HepG2 (cell line): Measurements from ENCODE around the gene MRPS18C. TPM values are rescaled to one million over a fixed set of nuclear protein-coding genes. Genes with fewer than 3 reads are reported as not detected.

Experiments used
- ATAC-seq: fragments of 200-7000 bp; cut with Tn5 transposase; 3 replicates; pipeline ENCODE4 v1.9.1; 2020; ENCODE audit warnings: mild to moderate bottlenecking, moderate library complexity
- BruUV-seq: library from RNA; stranded (reverse); fragments of 400-500 nt; replicated peaks from 2 replicates; lab custom pipeline; 2021; lab: Mats Ljungman, UMichigan
- CTCF ChIA-PET: fragments of 300-600 bp; formaldehyde crosslinking; extraction: SDS; loops from one replicate; lab custom pipeline; 2021; ENCODE audit warnings: low total read pairs, inconsistent platforms, low intra/inter-chr PET ratio; lab: Yijun Ruan, JAX
- POLR2A ChIA-PET: fragments of 350-600 bp; sonication (Branson Sonifier 250); formaldehyde crosslinking; loops from one replicate; lab custom pipeline; 2020; ENCODE audit warnings: antibody characterized with exemption, inconsistent platforms; lab: Yijun Ruan, JAX
- DNase-seq: peaks from one replicate; pipeline ENCODE4 v3.0.0-alpha.2; 2015; ENCODE audit warnings: low spot score
- FAIRE-seq: peaks from 3 replicates; lab custom pipeline; 2011; peaks lifted over from hg19 to GRCh38; lab: Jason Lieb, UNC
- H2AFZ ChIP-seq: one replicate; pipeline ENCODE4 v1.6.1; 2011; ENCODE audit warnings: low read length, inconsistent platforms
- H3K27ac ChIP-seq: fragments of 300-600 bp; 3 replicates; pipeline ENCODE4 v1.8.0; 2011; ENCODE audit warnings: mixed run types, mild to moderate bottlenecking, mixed read lengths, low read length, inconsistent platforms; ENCODE audit not compliant: insufficient read depth; ENCODE audit errors: extremely low read length
- H3K27me3 ChIP-seq, 2 experiments: fragments of 200-600 bp in 1 of 2; 2 replicates in 1 of 2; 3 replicates in 1 of 2; pipeline versions ENCODE4 v1.6.0 to v1.8.0; 2011; ENCODE audit warnings: low read length in 2 of 2, mild to moderate bottlenecking in 2 of 2, moderate library complexity in 2 of 2, inconsistent platforms in 1 of 2; ENCODE audit not compliant: insufficient read depth in 2 of 2, control insufficient read depth in 1 of 2
- H3K36me3 ChIP-seq, 2 experiments: fragments of 200-600 bp in 1 of 2; replicated peaks in 1 of 2; 2 replicates in 1 of 2; 3 replicates in 1 of 2; pipeline versions ENCODE4 v1.5.1 to v1.8.0; 2011; ENCODE audit warnings: low read length in 2 of 2, inconsistent platforms in 1 of 2; ENCODE audit not compliant: insufficient read depth in 2 of 2, control insufficient read depth in 1 of 2
- H3K4me1 ChIP-seq: 2 replicates; pipeline ENCODE4 v1.5.1; 2012; ENCODE audit warnings: low read length, inconsistent platforms; ENCODE audit not compliant: insufficient read depth
- H3K4me2 ChIP-seq: 2 replicates; pipeline ENCODE4 v1.6.0; 2011; ENCODE audit warnings: low read depth, low read length, inconsistent platforms
- H3K4me3 ChIP-seq, 3 experiments: fragments of 200-600 bp in 1 of 3; sonication (generic), shearing (Covaris generic) in 1 of 3; replicated peaks in 1 of 3; 2 replicates each; pipeline ENCODE4 v1.5.1; 2011 to 2016; ENCODE audit warnings: low read length in 3 of 3, inconsistent platforms in 2 of 3, low read depth in 2 of 3, mild to moderate bottlenecking in 2 of 3, control low read depth in 1 of 3, mixed read lengths in 1 of 3; ENCODE audit not compliant: insufficient read depth in 1 of 3
- H3K79me2 ChIP-seq: one replicate; pipeline ENCODE4 v1.6.1; 2011; ENCODE audit warnings: low read length, inconsistent platforms; ENCODE audit not compliant: insufficient read depth
- H3K9ac ChIP-seq: 2 replicates; pipeline ENCODE4 v1.6.0; 2011; ENCODE audit warnings: mild to moderate bottlenecking, low read depth, low read length, inconsistent platforms; ENCODE audit not compliant: insufficient read depth
- H3K9me3 ChIP-seq: 2 replicates; pipeline ENCODE4 v1.5.1; 2012; ENCODE audit warnings: mild to moderate bottlenecking, low read length
- H4K20me1 ChIP-seq: 2 replicates; pipeline ENCODE4 v1.6.0; 2011; ENCODE audit warnings: inconsistent platforms, mild to moderate bottlenecking, low read length, moderate library complexity; ENCODE audit not compliant: insufficient read depth
- DBP ChIP-seq: sonication (generic); formaldehyde crosslinking; IDR thresholded peaks from 2 replicates; pipeline ENCODE4 v1.4.0; 2020; ENCODE audit warnings: missing genetic modification reagents; ENCODE audit errors: not compliant biosample characterization
- MZF1 ChIP-seq: sonication (generic); formaldehyde crosslinking; IDR thresholded peaks from 2 replicates; pipeline ENCODE4 v1.8.1; 2023; ENCODE audit warnings: mild to moderate bottlenecking, missing genetic modification reagents, borderline replicate concordance
- PTBP1 ChIP-seq: fragments of 200-400 bp; formaldehyde crosslinking; IDR thresholded peaks from 2 replicates; pipeline ENCODE4 v1.6.1; 2018; ENCODE audit warnings: low read length, low read depth; ENCODE audit not compliant: poor library complexity, severe bottlenecking
- ZBED4 ChIP-seq: sonication (generic); formaldehyde crosslinking; IDR thresholded peaks from 2 replicates; pipeline ENCODE4 v1.4.0; 2020; ENCODE audit warnings: missing genetic modification reagents, borderline replicate concordance
- ZNF30 ChIP-seq: sonication (generic); formaldehyde crosslinking; IDR thresholded peaks from 2 replicates; pipeline ENCODE4 v1.5.0; 2020; ENCODE audit warnings: mild to moderate bottlenecking, missing genetic modification reagents
- ZNF367 ChIP-seq: sonication (generic); formaldehyde crosslinking; IDR thresholded peaks from 2 replicates; pipeline ENCODE4 v1.4.0; 2020; ENCODE audit warnings: missing genetic modification reagents, borderline replicate concordance
- WGBS: methylation state at CpG from one replicate; pipeline ENCODE4 v1.1.6; 2017; ENCODE audit warnings: low lambda C conversion rate; 5-methylcytosine and 5-hydroxymethylcytosine counted together
- in situ Hi-C: cut with HindIII; loops from 2 replicates; pipeline ENCODE4 v1.10.0; 2017; ENCODE audit warnings: low pct_unique_long_range_greater_than_20kb; ENCODE audit not compliant: extremely low pct_ligation_motif_present
- intact Hi-C: fragments of 100-400 bp; cut with micrococcal nuclease; formaldehyde crosslinking; loops from one replicate; pipeline ENCODE4 v1.10.0; 2022; ENCODE audit not compliant: unreplicated experiment
- polyA plus RNA-seq, 8 experiments: library from polyadenylated mRNA; depleted of rRNA in 3 of 8; stranded (reverse) in 7 of 8; unstranded in 1 of 8; fragments of >200 nt; fragmentation: Illumina TruSeq in 4 of 8; extraction: Trizol in 4 of 8; gene quantifications; 2 replicates each; pipeline versions ENCODE4 v1.2.1 to v1.2.3, GENCODE V29; 2011 to 2016; ENCODE audit warnings: low read depth in 4 of 8, missing spikeins in 1 of 8, mixed read lengths in 1 of 8; ENCODE audit not compliant: insufficient read depth in 1 of 8
- total RNA-seq, 5 experiments: library from RNA; depleted of rRNA; stranded (reverse); fragments of >200 nt; fragmentation: Illumina TruSeq; extraction: Trizol; gene quantifications; 2 replicates each; pipeline ENCODE4 v1.2.3, GENCODE V29; 2016; ENCODE audit warnings: low read depth in 1 of 5

MRPS18C gene
- total and polyA plus RNA-seq, 2 of the 13 experiments (the other 11 are each of a cell fraction or from before 2014, with no cell fraction given): 45.4 to 124 TPM

- TF ChIP-seq ZBED4 (CRISPR knock-in tag) (no peak), DBP (no peak), ZNF367 (CRISPR knock-in tag) (no peak), PTBP1 (no peak)
Measured at GRCh38 chr4:83408908-83409307, 47.0 kb upstream of the MRPS18C start (continued).

- POLR2A ChIA-PET: no interaction called here
- Histone ChIP-seq H3K36me3 (peaks cover 2 to 15% of the 10 kb centered on the region in 2 experiments; a peak in 3 of 5 replicates), H3K27me3 (no peaks in the 10 kb centered on the region)
- DNase-seq: no peak
- no peak for FAIRE-seq
- TF ChIP-seq MZF1 (CRISPR knock-in tag) (no peak), ZNF30 (CRISPR knock-in tag) (no peak)
- TF ChIP-seq, all 625 proteins: peak for 0
- no peak overlapping the region for H3K9ac ChIP-seq
- no peaks in the 10 kb centered on the region for H4K20me1 ChIP-seq
- H2AFZ ChIP-seq: no peak overlapping the region
- H3K4me3 ChIP-seq: no peak overlapping the region
- no TSS peak for BruUV-seq
- in situ Hi-C loops: no loop called here
- CTCF ChIA-PET: no interaction called here
- no peak overlapping the region for H3K27ac ChIP-seq
- ATAC-seq: no peak
- H3K4me2 ChIP-seq: no peak overlapping the region
- intact Hi-C loops: loop anchor here (10.0 kb wide), 1 partner anchor 49 kb away; no protein-coding TSS in a partner anchor
- H3K79me2 ChIP-seq: no peaks in the 10 kb centered on the region
- H3K4me1 ChIP-seq: no peaks in the 10 kb centered on the region
- no peaks in the 10 kb centered on the region for H3K9me3 ChIP-seq
- WGBS: 93% methylated on average over 2 of the region's 2 CpGs
Measured at GRCh38 chr4:83413676-83414075, 42.2 kb upstream of the MRPS18C start.
